PC-3 (cell line): Measurements from ENCODE around the gene FADS1.

Experiments used
- EZH2 ChIP-seq: fragments of 300-600 bp; sonication (generic); IDR thresholded peaks from one replicate; pipeline ENCODE4 v1.6.1; 2017; ENCODE audit warnings: antibody characterized with exemption, mild to moderate bottlenecking, low read length; ENCODE audit not compliant: unreplicated experiment
- EZH2phosphoT487 ChIP-seq: fragments of 300-600 bp; sonication (generic); IDR thresholded peaks from 2 replicates; pipeline ENCODE4 v1.6.1; 2018; ENCODE audit warnings: mild to moderate bottlenecking, antibody characterized with exemption, low read length, borderline replicate concordance
- TF ChIP-seq, protein P1 (sequence below): fragments of 300-600 bp; sonication (generic); conservative IDR thresholded peaks from 2 replicates; pipeline ENCODE4 v1.5.1; 2017; ENCODE audit warnings: antibody characterized with exemption, low read depth, mild to moderate bottlenecking, low read length

DNA sequence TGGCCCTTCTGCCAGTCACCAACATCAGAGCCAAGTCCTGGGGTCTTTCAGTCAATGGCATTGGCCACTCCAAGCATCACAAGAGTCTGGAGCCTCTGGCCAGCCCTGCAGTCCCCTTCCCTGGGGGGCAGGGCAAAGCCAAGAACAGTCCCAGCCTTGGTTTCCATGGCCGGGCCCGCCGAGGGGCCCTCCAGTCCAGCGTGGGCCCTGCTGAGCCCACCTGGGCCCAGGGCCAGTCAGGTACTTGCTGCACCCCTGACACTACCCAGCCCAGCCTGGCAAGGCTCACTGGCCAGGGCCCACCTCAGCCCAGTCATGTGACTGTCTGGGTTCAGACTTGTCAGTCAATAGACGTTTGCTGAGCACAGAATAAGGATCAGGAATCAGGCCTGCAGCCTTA is 35.2 kb downstream of the FADS1 start:
- TF ChIP-seq, protein P1, sequence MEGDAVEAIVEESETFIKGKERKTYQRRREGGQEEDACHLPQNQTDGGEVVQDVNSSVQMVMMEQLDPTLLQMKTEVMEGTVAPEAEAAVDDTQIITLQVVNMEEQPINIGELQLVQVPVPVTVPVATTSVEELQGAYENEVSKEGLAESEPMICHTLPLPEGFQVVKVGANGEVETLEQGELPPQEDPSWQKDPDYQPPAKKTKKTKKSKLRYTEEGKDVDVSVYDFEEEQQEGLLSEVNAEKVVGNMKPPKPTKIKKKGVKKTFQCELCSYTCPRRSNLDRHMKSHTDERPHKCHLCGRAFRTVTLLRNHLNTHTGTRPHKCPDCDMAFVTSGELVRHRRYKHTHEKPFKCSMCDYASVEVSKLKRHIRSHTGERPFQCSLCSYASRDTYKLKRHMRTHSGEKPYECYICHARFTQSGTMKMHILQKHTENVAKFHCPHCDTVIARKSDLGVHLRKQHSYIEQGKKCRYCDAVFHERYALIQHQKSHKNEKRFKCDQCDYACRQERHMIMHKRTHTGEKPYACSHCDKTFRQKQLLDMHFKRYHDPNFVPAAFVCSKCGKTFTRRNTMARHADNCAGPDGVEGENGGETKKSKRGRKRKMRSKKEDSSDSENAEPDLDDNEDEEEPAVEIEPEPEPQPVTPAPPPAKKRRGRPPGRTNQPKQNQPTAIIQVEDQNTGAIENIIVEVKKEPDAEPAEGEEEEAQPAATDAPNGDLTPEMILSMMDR: no peak
- TF ChIP-seq EZH2 (no peak), EZH2phosphoT487 (no peak)
